ENCODE results near the gene HGS.

DNA sequence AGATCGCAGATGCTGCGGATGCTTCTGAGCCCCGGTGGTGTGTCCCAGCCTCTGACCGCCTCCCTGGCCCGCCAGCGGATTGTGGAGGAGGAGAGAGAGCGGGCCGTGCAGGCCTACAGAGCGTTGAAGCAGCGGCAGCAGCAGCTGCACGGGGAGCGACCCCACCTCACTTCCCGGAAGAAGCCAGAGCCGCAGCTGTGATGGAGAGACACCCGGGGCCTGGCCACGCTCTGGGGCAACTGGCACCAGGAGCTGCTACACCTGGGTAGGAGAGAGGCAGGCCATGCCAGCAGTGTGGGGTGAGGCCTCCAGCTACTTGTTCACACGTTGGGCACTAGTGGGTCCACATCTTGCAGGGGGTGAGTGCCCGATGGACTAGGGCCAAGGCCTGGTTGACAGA lies 11.3 kb upstream of the HGS start:
- TF ChIP-seq, protein P1, sequence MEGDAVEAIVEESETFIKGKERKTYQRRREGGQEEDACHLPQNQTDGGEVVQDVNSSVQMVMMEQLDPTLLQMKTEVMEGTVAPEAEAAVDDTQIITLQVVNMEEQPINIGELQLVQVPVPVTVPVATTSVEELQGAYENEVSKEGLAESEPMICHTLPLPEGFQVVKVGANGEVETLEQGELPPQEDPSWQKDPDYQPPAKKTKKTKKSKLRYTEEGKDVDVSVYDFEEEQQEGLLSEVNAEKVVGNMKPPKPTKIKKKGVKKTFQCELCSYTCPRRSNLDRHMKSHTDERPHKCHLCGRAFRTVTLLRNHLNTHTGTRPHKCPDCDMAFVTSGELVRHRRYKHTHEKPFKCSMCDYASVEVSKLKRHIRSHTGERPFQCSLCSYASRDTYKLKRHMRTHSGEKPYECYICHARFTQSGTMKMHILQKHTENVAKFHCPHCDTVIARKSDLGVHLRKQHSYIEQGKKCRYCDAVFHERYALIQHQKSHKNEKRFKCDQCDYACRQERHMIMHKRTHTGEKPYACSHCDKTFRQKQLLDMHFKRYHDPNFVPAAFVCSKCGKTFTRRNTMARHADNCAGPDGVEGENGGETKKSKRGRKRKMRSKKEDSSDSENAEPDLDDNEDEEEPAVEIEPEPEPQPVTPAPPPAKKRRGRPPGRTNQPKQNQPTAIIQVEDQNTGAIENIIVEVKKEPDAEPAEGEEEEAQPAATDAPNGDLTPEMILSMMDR (IDR thresholded peaks at IDR 0.05): no peak
- TF ChIP-seq POLR2A (IDR thresholded peaks at IDR 0.05) (no peak), EP300 (IDR thresholded peaks at IDR 0.05) (no peak), POLR2AphosphoS5 (IDR thresholded peaks at IDR 0.05) (no peak)
